NT2/D1 (cell line): ENCODE measurements around the gene SPSB2.

Experiments used
- SUZ12 ChIP-seq: IDR thresholded peaks from 2 replicates; pipeline ENCODE4 v1.6.1; 2011; ENCODE audit not compliant: insufficient read length, insufficient read depth; ENCODE audit errors: extremely low read depth
- YY1 ChIP-seq: IDR thresholded peaks from 2 replicates; pipeline ENCODE4 v1.6.1; 2011; ENCODE audit not compliant: insufficient read length, insufficient read depth

GRCh38 chr12:6883252-6883651 is 10.1 kb upstream of the SPSB2 start:
- TF ChIP-seq YY1 (no peak), SUZ12 (no peak)
